Epithelial cell of proximal tubule (primary cell): ENCODE data around the gene RNF186. TPM values are rescaled to one million over a fixed set of nuclear protein-coding genes. Genes with fewer than 3 reads are reported as not detected.
"Not testable (repeated sequence)": the region's sequence is repeated elsewhere in the genome, so short reads cannot be mapped to it uniquely, and the experiment has no call there.

Source experiments
- DNase-seq: peaks from one replicate; pipeline ENCODE4 v3.0.0-alpha.2; 2011; ENCODE audit warnings: low read depth
- H3K4me3 ChIP-seq: 2 replicates; pipeline ENCODE4 v1.5.1; 2011; ENCODE audit warnings: low read depth, mild to moderate bottlenecking, low read length
- CTCF ChIP-seq: conservative IDR thresholded peaks from 2 replicates; pipeline ENCODE4 v1.5.1; 2012; ENCODE audit warnings: low read depth, mild to moderate bottlenecking, low read length
- total RNA-seq: library from RNA; depleted of rRNA; stranded (reverse); fragments of >200 nt; gene quantifications from 2 replicates; pipeline ENCODE4 v1.2.3, GENCODE V29; 2015

RNF186 gene
- total RNA-seq, 1 donor from 2014 or later, result not detected

GRCh38 chr1:19825298-19825697, 10.2 kb upstream of the RNF186 start:
- TF ChIP-seq CTCF, result peak; percentile 18
- H3K4me3 ChIP-seq, result no peak overlapping the region
- no peak for DNase-seq

GRCh38 chr1:19824541-19824940, 9.5 kb upstream of the RNF186 start:
- DNase-seq, result peak; percentile 59
- H3K4me3 ChIP-seq, result no peak overlapping the region
- no peak for TF ChIP-seq CTCF

GRCh38 chr1:19824036-19824435, 9.0 kb upstream of the RNF186 start:
- no peak for TF ChIP-seq CTCF
- H3K4me3 ChIP-seq, result no peak overlapping the region
- no peak for DNase-seq

- no peak for TF ChIP-seq CTCF
- no peak overlapping the region for H3K4me3 ChIP-seq
- no peak for DNase-seq
These were observed 4.6 kb upstream of the RNF186 start for GRCh38 chr1:19819701-19820100.

GRCh38 chr1:19818324-19818723, 3.2 kb upstream of the RNF186 start:
- no peak overlapping the region for H3K4me3 ChIP-seq
- no peak for TF ChIP-seq CTCF
- DNase-seq, result no peak

GRCh38 chr1:19817160-19817559, 2.1 kb upstream of the RNF186 start:
- no peak for TF ChIP-seq CTCF
- no peak overlapping the region for H3K4me3 ChIP-seq
- DNase-seq, result no peak

GRCh38 chr1:19816737-19817086, 1.6 kb upstream of the RNF186 start:
- not testable (repeated sequence) for H3K4me3 ChIP-seq, DNase-seq
